Mesenchymal stem cell (in vitro differentiated cells and primary cell): Measurements from ENCODE around the gene TBX1.

ENCODE experiments used
- DNase-seq: peaks from one replicate; pipeline ENCODE4 v3.0.0-alpha.2; 2013
- H2AFZ ChIP-seq: one replicate; pipeline ENCODE4 v1.6.1; 2013; ENCODE audit warnings: low read depth, mild to moderate bottlenecking, control low read depth, inconsistent platforms, low read length, moderate library complexity
- H2AK5ac ChIP-seq: 2 replicates; pipeline ENCODE4 v1.6.1; 2013; ENCODE audit warnings: low read length, moderate library complexity, mild to moderate bottlenecking, inconsistent platforms; ENCODE audit not compliant: severe bottlenecking
- H2BK120ac ChIP-seq: one replicate; pipeline ENCODE4 v1.6.1; 2013; ENCODE audit warnings: low read depth, mild to moderate bottlenecking, inconsistent platforms, low read length, moderate library complexity
- H2BK12ac ChIP-seq, 2 experiments: one replicate each; pipeline ENCODE4 v1.6.1; 2013; ENCODE audit warnings: inconsistent platforms in 2 of 2, low read length in 2 of 2, mild to moderate bottlenecking in 2 of 2, moderate library complexity in 2 of 2, control low read depth in 1 of 2
- H2BK15ac ChIP-seq: one replicate; pipeline ENCODE4 v1.6.1; 2013; ENCODE audit warnings: mild to moderate bottlenecking, low read depth, inconsistent platforms; ENCODE audit not compliant: poor library complexity, severe bottlenecking
- H2BK5ac ChIP-seq: 2 replicates; pipeline ENCODE4 v1.6.1; 2013; ENCODE audit warnings: low read depth, mild to moderate bottlenecking, low read length, control low read depth, inconsistent platforms; ENCODE audit not compliant: poor library complexity, severe bottlenecking
- H3K14ac ChIP-seq, 2 experiments: one replicate each; pipeline ENCODE4 v1.6.1; 2013; ENCODE audit warnings: inconsistent platforms in 2 of 2, low read length in 2 of 2, control low read depth in 1 of 2, mild to moderate bottlenecking in 1 of 2, moderate library complexity in 1 of 2
- H3K18ac ChIP-seq, 2 experiments: one replicate each; pipeline ENCODE4 v1.6.1; 2013; ENCODE audit warnings: inconsistent platforms in 2 of 2, low read length in 2 of 2, control low read depth in 1 of 2, low read depth in 1 of 2, mild to moderate bottlenecking in 1 of 2
- H3K23ac ChIP-seq, 2 experiments: one replicate each; pipeline ENCODE4 v1.6.1; 2013; ENCODE audit warnings: inconsistent platforms in 2 of 2, low read length in 2 of 2, mild to moderate bottlenecking in 2 of 2, moderate library complexity in 2 of 2, control low read depth in 1 of 2
- H3K27ac ChIP-seq: 2 replicates; pipeline ENCODE4 v1.5.1; 2013; ENCODE audit warnings: mild to moderate bottlenecking, moderate library complexity, low read length, control low read depth, inconsistent platforms; ENCODE audit not compliant: poor library complexity, severe bottlenecking
- H3K27me3 ChIP-seq, 2 experiments: 2 replicates each; pipeline versions ENCODE4 v1.6.1 to v1.7.0; 2013; ENCODE audit warnings: low read length in 2 of 2, mild to moderate bottlenecking in 2 of 2, moderate library complexity in 2 of 2, control low read depth in 1 of 2, inconsistent platforms in 1 of 2; ENCODE audit not compliant: control insufficient read depth in 1 of 2, insufficient read depth in 1 of 2
- H3K36me3 ChIP-seq, 2 experiments: 2 replicates each; pipeline versions ENCODE4 v1.6.1 to v1.7.0; 2013; ENCODE audit warnings: low read length in 2 of 2, control low read depth in 1 of 2, inconsistent platforms in 1 of 2, low read depth in 1 of 2, mild to moderate bottlenecking in 1 of 2; ENCODE audit not compliant: insufficient read depth in 2 of 2, control insufficient read depth in 1 of 2
- H3K4ac ChIP-seq, 2 experiments: one replicate each; pipeline ENCODE4 v1.6.1; 2013; ENCODE audit warnings: inconsistent platforms in 2 of 2, low read length in 2 of 2, mild to moderate bottlenecking in 2 of 2, moderate library complexity in 2 of 2, control low read depth in 1 of 2, low read depth in 1 of 2
- H3K4me1 ChIP-seq: 2 replicates; pipeline ENCODE4 v1.6.1; 2013; ENCODE audit warnings: low read depth, low read length, control low read depth; ENCODE audit not compliant: control insufficient read depth, insufficient read depth
- H3K4me2 ChIP-seq: 2 replicates; pipeline ENCODE4 v1.6.1; 2013; ENCODE audit warnings: low read length, mild to moderate bottlenecking, inconsistent platforms; ENCODE audit not compliant: poor library complexity, severe bottlenecking
- H3K4me3 ChIP-seq, 2 experiments: 2 replicates each; pipeline versions ENCODE4 v1.5.1 to v1.7.0; 2013; ENCODE audit warnings: low read length in 2 of 2, mild to moderate bottlenecking in 2 of 2, control low read depth in 1 of 2, low read depth in 1 of 2; ENCODE audit not compliant: insufficient read depth in 1 of 2
- H3K79me1 ChIP-seq: replicated peaks from 2 replicates; pipeline ENCODE4 v1.6.1; 2013; ENCODE audit warnings: mild to moderate bottlenecking, control low read depth, low read length, inconsistent platforms; ENCODE audit not compliant: poor library complexity, severe bottlenecking
- H3K9ac ChIP-seq: 2 replicates; pipeline ENCODE4 v1.7.0; 2013; ENCODE audit warnings: mild to moderate bottlenecking, low read length, moderate library complexity
- H3K9me3 ChIP-seq: 2 replicates; pipeline ENCODE4 v1.7.0; 2013; ENCODE audit warnings: mild to moderate bottlenecking, low read length; ENCODE audit not compliant: control insufficient read depth
- H4K8ac ChIP-seq: one replicate; pipeline ENCODE4 v1.6.1; 2013; ENCODE audit warnings: inconsistent platforms, mild to moderate bottlenecking, low read length, moderate library complexity
- H4K91ac ChIP-seq: one replicate; pipeline ENCODE4 v1.6.1; 2013; ENCODE audit warnings: mild to moderate bottlenecking, low read length, inconsistent platforms
- WGBS: methylation state at CpG from one replicate; pipeline ENCODE4 v1.1.7; 2013; ENCODE audit warnings: mixed read lengths; 5-methylcytosine and 5-hydroxymethylcytosine counted together

Gene TBX1

DNA sequence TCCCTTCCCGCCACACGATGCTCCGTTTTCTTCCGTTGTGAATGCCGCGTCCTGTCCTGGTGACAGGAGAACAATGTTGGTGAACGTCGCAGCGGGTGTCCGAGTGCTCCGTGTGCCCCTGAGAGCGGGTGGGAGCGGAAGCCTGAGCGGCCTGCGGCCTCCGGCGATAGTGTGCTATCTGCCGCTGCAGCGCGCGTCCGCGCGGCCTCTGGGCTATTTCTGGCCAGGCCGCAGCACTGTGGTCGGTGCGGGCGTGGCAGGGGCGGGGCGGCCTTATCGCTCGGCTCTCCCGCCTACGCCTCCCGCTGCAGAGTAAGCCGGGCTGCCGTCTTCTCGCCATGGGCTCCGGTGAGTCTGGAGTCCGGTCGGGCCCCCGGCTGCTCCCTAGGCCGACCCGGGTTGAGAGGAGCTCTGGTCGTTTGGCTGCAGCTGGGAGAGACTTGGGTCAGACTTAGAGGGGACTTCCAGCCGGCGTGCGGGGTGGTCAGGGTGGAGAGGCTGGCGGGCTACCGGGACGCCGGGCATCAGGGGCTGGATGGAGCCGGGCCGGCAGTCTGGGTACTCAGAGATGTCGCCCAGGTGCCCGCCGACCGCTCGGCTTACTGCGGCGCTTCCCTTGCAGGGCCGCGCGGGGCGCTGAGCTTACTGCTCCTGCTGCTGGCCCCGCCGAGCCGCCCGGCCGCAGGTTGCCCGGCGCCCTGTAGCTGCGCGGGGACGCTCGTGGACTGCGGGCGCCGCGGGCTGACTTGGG lies 37.2 kb upstream of the TBX1 start, which contains the start of gene GP1BB:
GP1BB (plus strand) TSS at position 308 of the 751 bp plus-strand sequence; CDS start at position 339, 31 bp downstream.
- 3% methylated on average over 56 of the region's 80 CpGs for WGBS
- no peak within 1 kb of the TSS for H2AFZ ChIP-seq

DNA sequence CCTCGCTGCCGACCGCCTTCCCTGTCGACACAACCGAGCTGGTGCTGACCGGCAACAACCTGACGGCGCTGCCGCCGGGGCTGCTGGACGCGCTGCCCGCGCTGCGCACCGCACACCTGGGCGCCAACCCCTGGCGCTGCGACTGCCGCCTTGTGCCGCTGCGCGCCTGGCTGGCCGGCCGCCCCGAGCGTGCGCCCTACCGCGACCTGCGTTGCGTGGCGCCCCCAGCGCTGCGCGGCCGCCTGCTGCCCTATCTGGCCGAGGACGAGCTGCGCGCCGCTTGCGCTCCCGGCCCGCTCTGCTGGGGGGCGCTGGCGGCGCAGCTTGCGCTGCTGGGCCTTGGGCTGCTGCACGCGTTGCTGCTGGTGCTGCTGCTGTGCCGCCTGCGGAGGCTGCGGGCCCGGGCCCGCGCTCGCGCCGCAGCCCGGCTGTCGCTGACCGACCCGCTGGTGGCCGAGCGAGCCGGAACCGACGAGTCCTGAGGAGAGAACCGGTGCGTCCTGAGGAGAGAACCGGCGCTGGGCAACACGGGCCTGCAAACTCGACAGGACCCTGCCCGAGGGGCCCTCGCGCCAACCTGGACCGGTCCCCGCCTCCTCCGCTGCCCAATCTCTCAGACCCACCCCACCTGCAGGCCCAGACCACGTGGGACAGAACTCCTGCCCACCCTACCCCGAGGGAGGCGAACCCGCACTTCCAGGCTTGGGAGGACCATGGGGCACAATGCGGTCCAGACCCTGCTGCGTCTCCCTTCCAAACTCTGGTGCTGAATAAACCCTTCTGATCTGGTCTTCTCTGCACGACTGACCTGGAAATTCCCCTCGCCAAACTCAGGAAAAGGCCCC lies 36.4 kb upstream of the TBX1 start:
- Histone ChIP-seq H3K27me3 (peaks cover 22 to 64% of the 10 kb centered on the region in 2 experiments), H3K9me3 (no peaks in the 10 kb centered on the region), H4K91ac (no peak overlapping the region), H2BK15ac (no peak overlapping the region), H2BK12ac (no peak overlapping the region), H3K23ac (peak overlapping the region in 1 of 2 experiments; percentile 84), H2AFZ (no peak overlapping the region), H4K8ac (no peak overlapping the region), H3K4me1 (peaks cover 29% of the 10 kb centered on the region), H3K4me3 (peak overlapping the region in 1 of 2 experiments; percentile 45), H3K4me2 (peak overlapping the region; percentile 78), H2BK5ac (no peak overlapping the region), H3K18ac (no peak overlapping the region), H3K79me1 (no peaks in the 10 kb centered on the region), H3K14ac (no peak overlapping the region), H2AK5ac (no peak overlapping the region), H3K36me3 (peaks cover 0 to 25% of the 10 kb centered on the region in 2 experiments), H3K27ac (no peak overlapping the region), H3K9ac (no peak overlapping the region), H3K4ac (no peak overlapping the region), H2BK120ac (no peak overlapping the region)
- DNase-seq: peak; percentile 46
- 6% methylated on average over 80 of the region's 89 CpGs for WGBS

More for the DNA sequence above, 37.2 kb upstream of the TBX1 start, which contains the start of gene GP1BB:
- Histone ChIP-seq H4K8ac (no peak within 1 kb of the TSS), H3K4ac (no peak within 1 kb of the TSS), H2BK15ac (no peak within 1 kb of the TSS), H3K27me3 (peaks cover 19 to 65% of the 10 kb centered on the region in 2 experiments), H3K27ac (no peak within 1 kb of the TSS), H3K4me3 (peak within 1 kb of the TSS in 1 of 2 experiments; percentile 45), H3K9ac (no peak within 1 kb of the TSS), H3K23ac (peak within 1 kb of the TSS in 1 of 2 experiments; percentile 84), H3K18ac (peak within 1 kb of the TSS in 1 of 2 experiments; percentile 41), H3K4me2 (peak within 1 kb of the TSS; percentile 78), H2AK5ac (no peak within 1 kb of the TSS), H3K36me3 (peaks cover 0 to 28% of the 10 kb centered on the region in 2 experiments), H3K79me1 (no peaks in the 10 kb centered on the region), H2BK5ac (no peak within 1 kb of the TSS), H3K9me3 (no peaks in the 10 kb centered on the region), H4K91ac (peak within 1 kb of the TSS; percentile 54), H3K14ac (peak within 1 kb of the TSS in 1 of 2 experiments; percentile 91), H3K4me1 (peaks cover 35% of the 10 kb centered on the region), H2BK120ac (no peak within 1 kb of the TSS), H2BK12ac (peak within 1 kb of the TSS in 1 of 2 experiments; percentile 52)
- DNase-seq: peak; percentile 52

DNA sequence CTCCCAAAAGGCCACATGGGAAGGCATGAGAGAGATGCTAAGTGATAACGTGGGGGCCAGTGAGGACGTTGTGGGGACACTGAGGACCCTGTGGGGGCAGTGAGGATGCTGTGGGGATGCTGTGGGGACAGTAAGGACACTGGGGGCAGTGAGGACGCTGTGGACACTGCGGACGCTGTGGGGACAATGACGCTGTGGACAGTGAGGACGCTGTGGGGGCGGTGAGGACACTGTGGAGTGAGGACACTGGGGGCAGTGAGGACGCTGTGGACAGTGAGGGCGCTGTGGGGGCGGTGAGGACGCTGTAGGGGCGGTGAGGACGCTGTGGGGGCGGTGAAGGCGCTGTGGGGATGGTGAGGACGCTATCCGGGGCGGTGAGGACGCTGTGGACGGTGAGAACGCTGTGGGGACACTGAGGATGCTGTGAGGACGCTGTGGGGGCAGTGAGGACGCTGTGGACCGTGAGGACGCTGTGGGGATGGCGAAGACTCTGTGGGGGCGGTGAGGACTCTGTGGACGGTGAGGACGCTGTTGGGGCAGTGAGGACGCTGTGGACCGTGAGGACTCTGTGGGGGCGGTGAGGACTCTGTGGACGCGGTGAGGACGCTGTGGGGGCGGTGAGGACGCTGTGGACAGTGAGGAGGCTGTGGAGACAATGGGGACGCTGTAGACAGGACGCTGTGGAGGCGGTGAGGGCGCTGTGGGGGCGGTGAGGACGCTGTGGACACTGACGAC lies 35.5 kb upstream of the TBX1 start:
- peaks cover 0 to 18% of the 10 kb centered on the region in 2 experiments for H3K36me3 ChIP-seq
- no peak overlapping the region for H3K14ac ChIP-seq
- no peak overlapping the region for H3K23ac ChIP-seq
- no peak overlapping the region for H4K8ac ChIP-seq
- H2BK120ac ChIP-seq: no peak overlapping the region
- H3K27me3 ChIP-seq: peaks cover 24 to 55% of the 10 kb centered on the region in 2 experiments
- WGBS: 66% methylated on average over 45 of the region's 45 CpGs
- H3K9ac ChIP-seq: no peak overlapping the region
- no peak overlapping the region for H3K18ac ChIP-seq
- no peak overlapping the region for H2AK5ac ChIP-seq
- H3K9me3 ChIP-seq: no peaks in the 10 kb centered on the region
- no peak overlapping the region for H3K4me2 ChIP-seq
- no peak overlapping the region for H2BK12ac ChIP-seq
- H3K27ac ChIP-seq: no peak overlapping the region
- H3K4me3 ChIP-seq: no peak overlapping the region
- no peak overlapping the region for H2BK15ac ChIP-seq
- no peak overlapping the region for H3K4ac ChIP-seq
- no peak overlapping the region for H2BK5ac ChIP-seq
- no peak overlapping the region for H4K91ac ChIP-seq
- DNase-seq: no peak
- H3K4me1 ChIP-seq: peaks cover 29% of the 10 kb centered on the region
- H3K79me1 ChIP-seq: no peaks in the 10 kb centered on the region
- no peak overlapping the region for H2AFZ ChIP-seq
